Superior temporal gyrus (tissue), 1 donor: ENCODE results near the gene BSN.

ENCODE experiments used
- DNase-seq: peaks from one replicate; pipeline ENCODE4 v3.0.0-alpha.2; 2016; ENCODE audit errors: extremely low spot score

BSN gene

GRCh38 chr3:49553692-49554632 lies at the start of gene BSN:
TSS of gene BSN (plus strand) at chr3:49554477. CDS start at chr3:49554603, 126 bp downstream.
- DNase-seq = peak; percentile 92

GRCh38 chr3:49506906-49507305 lies 47.4 kb upstream of the BSN start:
- DNase-seq = no peak

- DNase-seq = no peak
These were observed 45.2 kb upstream of the BSN start for GRCh38 chr3:49509028-49509561.

- DNase-seq = no peak
These were observed 42.6 kb upstream of the BSN start for GRCh38 chr3:49511639-49512038.

- no peak for DNase-seq
These were observed 41.4 kb upstream of the BSN start for GRCh38 chr3:49512781-49513355.

GRCh38 chr3:49513494-49514124 lies 40.7 kb upstream of the BSN start:
- no peak for DNase-seq

- no peak for DNase-seq
These were observed 36.3 kb upstream of the BSN start for GRCh38 chr3:49518016-49518415.

GRCh38 chr3:49518441-49518840 lies 35.8 kb upstream of the BSN start:
- DNase-seq = no peak

GRCh38 chr3:49519296-49519695 lies 35.0 kb upstream of the BSN start:
- DNase-seq = peak; percentile 89

- no peak for DNase-seq
These were observed 34.3 kb upstream of the BSN start for GRCh38 chr3:49519916-49520385.

GRCh38 chr3:49523756-49524747 lies 30.2 kb upstream of the BSN start:
- DNase-seq = no peak

- DNase-seq = no peak
These were observed 24.7 kb upstream of the BSN start for GRCh38 chr3:49529567-49529966.

- no peak for DNase-seq
These were observed 24.0 kb upstream of the BSN start for GRCh38 chr3:49530231-49530630.

- no peak for DNase-seq
These were observed 23.6 kb upstream of the BSN start for GRCh38 chr3:49530701-49531100.

- DNase-seq = no peak
These were observed 23.1 kb upstream of the BSN start for GRCh38 chr3:49531218-49531617.

- no peak for DNase-seq
These were observed 22.6 kb upstream of the BSN start for GRCh38 chr3:49531715-49532114.

- DNase-seq = no peak
These were observed 21.2 kb upstream of the BSN start for GRCh38 chr3:49533031-49533430.

- no peak for DNase-seq
These were observed 20.3 kb upstream of the BSN start for GRCh38 chr3:49533786-49534519.

- peak; percentile 74 for DNase-seq
These were observed 19.5 kb upstream of the BSN start for GRCh38 chr3:49534581-49535441.
